ENCODE results near the gene ZSWIM4. TPM values are rescaled to one million over a fixed set of nuclear protein-coding genes. Genes with fewer than 3 reads are reported as not detected.
"Not testable (repeated sequence)": the region's sequence is repeated elsewhere in the genome, so short reads cannot be mapped to it uniquely, and the experiment has no call there.

The ZSWIM4 gene
- total RNA-seq, 2 donors from 2014 or later: 5.4 to 10.6 TPM

GRCh38 chr19:13790354-13790753 lies 4.9 kb upstream of the ZSWIM4 start:
- no peaks in the 10 kb centered on the region for H3K9me3 Mint-ChIP-seq
- H3K27ac Mint-ChIP-seq: peak overlapping the region; percentile 83
- peak overlapping the region; percentile 51 for H3K4me3 Mint-ChIP-seq

GRCh38 chr19:13793317-13793716 lies 1.9 kb upstream of the ZSWIM4 start:
- H3K27ac Mint-ChIP-seq; H3K9me3 Mint-ChIP-seq; H3K27me3 Mint-ChIP-seq; ATAC-seq (replicated peaks); H3K36me3 Mint-ChIP-seq (ENCODE audit: low read depth): not testable (repeated sequence)
- H3K4me3 Mint-ChIP-seq: peak overlapping the region; percentile 100
- peaks cover 16% of the 10 kb centered on the region for H3K4me1 Mint-ChIP-seq

More at GRCh38 chr19:13790354-13790753, 4.9 kb upstream of the ZSWIM4 start:
- no peak for ATAC-seq (replicated peaks)
- Mint-ChIP-seq H3K27me3 (no peaks in the 10 kb centered on the region), H3K36me3 (ENCODE audit: low read depth) (no peaks in the 10 kb centered on the region), H3K4me1 (peaks cover 14% of the 10 kb centered on the region)

GRCh38 chr19:13794398-13794756 lies 866 bp upstream of the ZSWIM4 start:
- Mint-ChIP-seq H3K4me1 (peaks cover 13% of the 10 kb centered on the region), H3K9me3 (no peaks in the 10 kb centered on the region), H3K27ac (peak overlapping the region; percentile 97), H3K27me3 (no peaks in the 10 kb centered on the region), H3K36me3 (ENCODE audit: low read depth) (no peaks in the 10 kb centered on the region), H3K4me3 (peak overlapping the region; percentile 100)
- no peak for ATAC-seq (replicated peaks)

GRCh38 chr19:13795595-13796300 lies 505 bp downstream of the ZSWIM4 start:
- H3K9me3 Mint-ChIP-seq: no peaks in the 10 kb centered on the region
- H3K4me1 Mint-ChIP-seq: peaks cover 7% of the 10 kb centered on the region
- H3K36me3 Mint-ChIP-seq (ENCODE audit: low read depth): no peaks in the 10 kb centered on the region
- peak; percentile 15 for ATAC-seq (replicated peaks)
- H3K27me3 Mint-ChIP-seq: no peaks in the 10 kb centered on the region
- peak overlapping the region; percentile 84 for H3K27ac Mint-ChIP-seq
- H3K4me3 Mint-ChIP-seq: peak overlapping the region; percentile 100

- Mint-ChIP-seq H3K9me3 (no peaks in the 10 kb centered on the region), H3K36me3 (ENCODE audit: low read depth) (no peaks in the 10 kb centered on the region), H3K27ac (peak overlapping the region; percentile 84), H3K4me1 (peaks cover 7% of the 10 kb centered on the region), H3K27me3 (no peaks in the 10 kb centered on the region), H3K4me3 (peak overlapping the region; percentile 100)
- ATAC-seq (replicated peaks): no peak
Observed at GRCh38 chr19:13796301-13797057, 1.2 kb downstream of the ZSWIM4 start.

- ATAC-seq (replicated peaks): no peak
- H3K27me3 Mint-ChIP-seq: no peaks in the 10 kb centered on the region
- H3K4me3 Mint-ChIP-seq: peak overlapping the region; percentile 100
- peak overlapping the region; percentile 84 for H3K27ac Mint-ChIP-seq
- peaks cover 7% of the 10 kb centered on the region for H3K4me1 Mint-ChIP-seq
- H3K9me3 Mint-ChIP-seq: no peaks in the 10 kb centered on the region
- no peaks in the 10 kb centered on the region for H3K36me3 Mint-ChIP-seq (ENCODE audit: low read depth)
Observed at GRCh38 chr19:13797058-13797440, 1.8 kb downstream of the ZSWIM4 start.

GRCh38 chr19:13797870-13798269 lies 2.6 kb downstream of the ZSWIM4 start:
- H3K27me3 Mint-ChIP-seq: no peaks in the 10 kb centered on the region
- peaks cover 7% of the 10 kb centered on the region for H3K4me1 Mint-ChIP-seq
- H3K9me3 Mint-ChIP-seq: no peaks in the 10 kb centered on the region
- no peak overlapping the region for H3K4me3 Mint-ChIP-seq
- no peaks in the 10 kb centered on the region for H3K36me3 Mint-ChIP-seq (ENCODE audit: low read depth)
- H3K27ac Mint-ChIP-seq: no peak overlapping the region
- no peak for ATAC-seq (replicated peaks)

- no peaks in the 10 kb centered on the region for H3K27me3 Mint-ChIP-seq
- peaks cover 7% of the 10 kb centered on the region for H3K4me1 Mint-ChIP-seq
- H3K27ac Mint-ChIP-seq: no peak overlapping the region
- ATAC-seq (replicated peaks): no peak
- H3K9me3 Mint-ChIP-seq: no peaks in the 10 kb centered on the region
- H3K4me3 Mint-ChIP-seq: no peak overlapping the region
- no peaks in the 10 kb centered on the region for H3K36me3 Mint-ChIP-seq (ENCODE audit: low read depth)
Observed at GRCh38 chr19:13799669-13800068, 4.4 kb downstream of the ZSWIM4 start.

GRCh38 chr19:13803038-13803437 lies 7.8 kb downstream of the ZSWIM4 start:
- Mint-ChIP-seq H3K27me3 (no peaks in the 10 kb centered on the region), H3K27ac (no peak overlapping the region), H3K9me3 (no peaks in the 10 kb centered on the region)

GRCh38 chr19:13804830-13805683 lies 9.8 kb downstream of the ZSWIM4 start:
- ATAC-seq (replicated peaks): peak; percentile 29
- Mint-ChIP-seq H3K27me3 (no peaks in the 10 kb centered on the region), H3K27ac (no peak overlapping the region), H3K4me1 (no peaks in the 10 kb centered on the region), H3K36me3 (ENCODE audit: low read depth) (peaks cover 8% of the 10 kb centered on the region), H3K4me3 (no peak overlapping the region), H3K9me3 (no peaks in the 10 kb centered on the region)

More at GRCh38 chr19:13803038-13803437, 7.8 kb downstream of the ZSWIM4 start:
- ATAC-seq (replicated peaks): no peak
- no peak overlapping the region for H3K4me3 Mint-ChIP-seq
- H3K4me1 Mint-ChIP-seq: no peaks in the 10 kb centered on the region
- H3K36me3 Mint-ChIP-seq (ENCODE audit: low read depth): no peaks in the 10 kb centered on the region

- no peak for ATAC-seq (replicated peaks)
- Mint-ChIP-seq H3K4me1 (no peaks in the 10 kb centered on the region), H3K27me3 (no peaks in the 10 kb centered on the region), H3K9me3 (no peaks in the 10 kb centered on the region), H3K27ac (no peak overlapping the region), H3K4me3 (no peak overlapping the region), H3K36me3 (ENCODE audit: low read depth) (peaks cover 12% of the 10 kb centered on the region)
Observed at GRCh38 chr19:13806728-13807127, 11.5 kb downstream of the ZSWIM4 start.

- H3K9me3 Mint-ChIP-seq: no peaks in the 10 kb centered on the region
Observed at GRCh38 chr19:13807421-13808021, 12.3 kb downstream of the ZSWIM4 start.

GRCh38 chr19:13808856-13809255 lies 13.6 kb downstream of the ZSWIM4 start:
- Mint-ChIP-seq H3K4me1 (peaks cover 5% of the 10 kb centered on the region), H3K27ac (no peak overlapping the region), H3K27me3 (no peaks in the 10 kb centered on the region), H3K4me3 (no peak overlapping the region), H3K9me3 (no peaks in the 10 kb centered on the region), H3K36me3 (ENCODE audit: low read depth) (peaks cover 22% of the 10 kb centered on the region)
- ATAC-seq (replicated peaks): no peak

More at GRCh38 chr19:13807421-13808021, 12.3 kb downstream of the ZSWIM4 start:
- H3K27ac Mint-ChIP-seq: no peak overlapping the region
- H3K4me3 Mint-ChIP-seq: no peak overlapping the region
- H3K36me3 Mint-ChIP-seq (ENCODE audit: low read depth): peaks cover 12% of the 10 kb centered on the region
- no peaks in the 10 kb centered on the region for H3K27me3 Mint-ChIP-seq
- no peak for ATAC-seq (replicated peaks)
- no peaks in the 10 kb centered on the region for H3K4me1 Mint-ChIP-seq

GRCh38 chr19:13812544-13812943 lies 17.3 kb downstream of the ZSWIM4 start:
- ATAC-seq (replicated peaks): no peak
- peaks cover 5% of the 10 kb centered on the region for H3K4me1 Mint-ChIP-seq
- no peak overlapping the region for H3K4me3 Mint-ChIP-seq
- H3K27me3 Mint-ChIP-seq: no peaks in the 10 kb centered on the region
- no peaks in the 10 kb centered on the region for H3K9me3 Mint-ChIP-seq
- no peak overlapping the region for H3K27ac Mint-ChIP-seq
- peaks cover 22% of the 10 kb centered on the region for H3K36me3 Mint-ChIP-seq (ENCODE audit: low read depth)
